Measurements from ENCODE around the gene SPAG17. TPM values are rescaled to one million over a fixed set of nuclear protein-coding genes. Genes with fewer than 3 reads are reported as not detected.

The SPAG17 gene
- total RNA-seq, 1 experiment from 2014 or later, result 0.52 TPM

DNA sequence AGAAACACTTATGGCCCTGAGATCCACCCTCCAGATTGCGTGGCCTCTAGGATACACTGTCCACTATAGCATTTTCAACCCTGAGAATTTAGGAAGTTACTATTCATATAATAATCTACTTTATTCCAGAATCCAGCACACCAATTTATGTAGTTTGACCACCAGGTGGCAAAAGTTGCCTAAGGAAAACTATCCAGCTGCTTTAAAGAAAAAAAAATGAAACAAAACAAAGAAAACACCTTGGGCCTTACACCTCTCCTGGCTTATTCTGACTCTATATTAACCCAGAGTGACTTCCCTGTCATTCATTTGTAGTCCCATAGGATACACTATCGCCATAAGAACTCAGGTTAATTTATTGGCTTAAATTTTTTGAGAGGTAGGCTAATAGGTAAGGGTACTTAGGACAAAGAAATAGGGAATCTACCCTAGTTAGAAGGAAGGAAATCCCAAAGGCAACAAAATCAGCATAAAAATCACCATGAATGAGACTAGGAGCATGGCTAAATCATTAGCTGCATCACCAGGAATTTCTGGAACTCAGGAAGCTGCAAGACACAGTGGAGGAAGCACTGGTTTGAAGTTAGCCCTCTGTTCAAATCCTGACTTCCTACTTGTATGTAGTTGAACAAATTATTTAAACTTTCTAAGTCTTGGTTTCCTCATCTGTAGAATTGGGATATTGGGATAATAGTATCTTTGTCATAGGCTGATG lies 107.5 kb downstream of the SPAG17 start:
- POLR2A ChIA-PET, result no interaction called here
- Mint-ChIP-seq H3K27me3 (ENCODE audit: low read depth) (no peaks in the 10 kb centered on the region), H3K27ac (peak overlapping the region; percentile 92), H3K9me3 (no peaks in the 10 kb centered on the region), H3K4me3 (peak overlapping the region; percentile 14), H3K36me3 (no peaks in the 10 kb centered on the region), H3K4me1 (peaks cover 48% of the 10 kb centered on the region)
- CTCF ChIA-PET, result interaction anchor here (0.6 to 1.6 kb wide), 12 partner anchors 9 to 1199 kb away, joined by 3 to 6 read pairs (median 4); no protein-coding TSS in a partner anchor
- TF ChIP-seq, protein P1, sequence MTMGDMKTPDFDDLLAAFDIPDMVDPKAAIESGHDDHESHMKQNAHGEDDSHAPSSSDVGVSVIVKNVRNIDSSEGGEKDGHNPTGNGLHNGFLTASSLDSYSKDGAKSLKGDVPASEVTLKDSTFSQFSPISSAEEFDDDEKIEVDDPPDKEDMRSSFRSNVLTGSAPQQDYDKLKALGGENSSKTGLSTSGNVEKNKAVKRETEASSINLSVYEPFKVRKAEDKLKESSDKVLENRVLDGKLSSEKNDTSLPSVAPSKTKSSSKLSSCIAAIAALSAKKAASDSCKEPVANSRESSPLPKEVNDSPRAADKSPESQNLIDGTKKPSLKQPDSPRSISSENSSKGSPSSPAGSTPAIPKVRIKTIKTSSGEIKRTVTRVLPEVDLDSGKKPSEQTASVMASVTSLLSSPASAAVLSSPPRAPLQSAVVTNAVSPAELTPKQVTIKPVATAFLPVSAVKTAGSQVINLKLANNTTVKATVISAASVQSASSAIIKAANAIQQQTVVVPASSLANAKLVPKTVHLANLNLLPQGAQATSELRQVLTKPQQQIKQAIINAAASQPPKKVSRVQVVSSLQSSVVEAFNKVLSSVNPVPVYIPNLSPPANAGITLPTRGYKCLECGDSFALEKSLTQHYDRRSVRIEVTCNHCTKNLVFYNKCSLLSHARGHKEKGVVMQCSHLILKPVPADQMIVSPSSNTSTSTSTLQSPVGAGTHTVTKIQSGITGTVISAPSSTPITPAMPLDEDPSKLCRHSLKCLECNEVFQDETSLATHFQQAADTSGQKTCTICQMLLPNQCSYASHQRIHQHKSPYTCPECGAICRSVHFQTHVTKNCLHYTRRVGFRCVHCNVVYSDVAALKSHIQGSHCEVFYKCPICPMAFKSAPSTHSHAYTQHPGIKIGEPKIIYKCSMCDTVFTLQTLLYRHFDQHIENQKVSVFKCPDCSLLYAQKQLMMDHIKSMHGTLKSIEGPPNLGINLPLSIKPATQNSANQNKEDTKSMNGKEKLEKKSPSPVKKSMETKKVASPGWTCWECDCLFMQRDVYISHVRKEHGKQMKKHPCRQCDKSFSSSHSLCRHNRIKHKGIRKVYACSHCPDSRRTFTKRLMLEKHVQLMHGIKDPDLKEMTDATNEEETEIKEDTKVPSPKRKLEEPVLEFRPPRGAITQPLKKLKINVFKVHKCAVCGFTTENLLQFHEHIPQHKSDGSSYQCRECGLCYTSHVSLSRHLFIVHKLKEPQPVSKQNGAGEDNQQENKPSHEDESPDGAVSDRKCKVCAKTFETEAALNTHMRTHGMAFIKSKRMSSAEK (CRISPR knock-in tag; IDR thresholded peaks at IDR 0.05; ENCODE audit: borderline replicate concordance), result no peak
- TF ChIP-seq, protein P2, sequence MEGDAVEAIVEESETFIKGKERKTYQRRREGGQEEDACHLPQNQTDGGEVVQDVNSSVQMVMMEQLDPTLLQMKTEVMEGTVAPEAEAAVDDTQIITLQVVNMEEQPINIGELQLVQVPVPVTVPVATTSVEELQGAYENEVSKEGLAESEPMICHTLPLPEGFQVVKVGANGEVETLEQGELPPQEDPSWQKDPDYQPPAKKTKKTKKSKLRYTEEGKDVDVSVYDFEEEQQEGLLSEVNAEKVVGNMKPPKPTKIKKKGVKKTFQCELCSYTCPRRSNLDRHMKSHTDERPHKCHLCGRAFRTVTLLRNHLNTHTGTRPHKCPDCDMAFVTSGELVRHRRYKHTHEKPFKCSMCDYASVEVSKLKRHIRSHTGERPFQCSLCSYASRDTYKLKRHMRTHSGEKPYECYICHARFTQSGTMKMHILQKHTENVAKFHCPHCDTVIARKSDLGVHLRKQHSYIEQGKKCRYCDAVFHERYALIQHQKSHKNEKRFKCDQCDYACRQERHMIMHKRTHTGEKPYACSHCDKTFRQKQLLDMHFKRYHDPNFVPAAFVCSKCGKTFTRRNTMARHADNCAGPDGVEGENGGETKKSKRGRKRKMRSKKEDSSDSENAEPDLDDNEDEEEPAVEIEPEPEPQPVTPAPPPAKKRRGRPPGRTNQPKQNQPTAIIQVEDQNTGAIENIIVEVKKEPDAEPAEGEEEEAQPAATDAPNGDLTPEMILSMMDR (IDR thresholded peaks at IDR 0.05), result no peak
- no peak for TF ChIP-seq ATF1 (CRISPR knock-in tag; IDR thresholded peaks at IDR 0.05)
- TF ChIP-seq ZNF138 (CRISPR knock-in tag; conservative IDR thresholded peaks at IDR 0.05), result no peak
- TF ChIP-seq, protein P3, sequence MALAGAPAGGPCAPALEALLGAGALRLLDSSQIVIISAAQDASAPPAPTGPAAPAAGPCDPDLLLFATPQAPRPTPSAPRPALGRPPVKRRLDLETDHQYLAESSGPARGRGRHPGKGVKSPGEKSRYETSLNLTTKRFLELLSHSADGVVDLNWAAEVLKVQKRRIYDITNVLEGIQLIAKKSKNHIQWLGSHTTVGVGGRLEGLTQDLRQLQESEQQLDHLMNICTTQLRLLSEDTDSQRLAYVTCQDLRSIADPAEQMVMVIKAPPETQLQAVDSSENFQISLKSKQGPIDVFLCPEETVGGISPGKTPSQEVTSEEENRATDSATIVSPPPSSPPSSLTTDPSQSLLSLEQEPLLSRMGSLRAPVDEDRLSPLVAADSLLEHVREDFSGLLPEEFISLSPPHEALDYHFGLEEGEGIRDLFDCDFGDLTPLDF (CRISPR knock-in tag; IDR thresholded peaks at IDR 0.05), result no peak
- no peak for TF ChIP-seq NR1H2 (CRISPR knock-in tag; IDR thresholded peaks at IDR 0.05)
- TF ChIP-seq, protein P4, sequence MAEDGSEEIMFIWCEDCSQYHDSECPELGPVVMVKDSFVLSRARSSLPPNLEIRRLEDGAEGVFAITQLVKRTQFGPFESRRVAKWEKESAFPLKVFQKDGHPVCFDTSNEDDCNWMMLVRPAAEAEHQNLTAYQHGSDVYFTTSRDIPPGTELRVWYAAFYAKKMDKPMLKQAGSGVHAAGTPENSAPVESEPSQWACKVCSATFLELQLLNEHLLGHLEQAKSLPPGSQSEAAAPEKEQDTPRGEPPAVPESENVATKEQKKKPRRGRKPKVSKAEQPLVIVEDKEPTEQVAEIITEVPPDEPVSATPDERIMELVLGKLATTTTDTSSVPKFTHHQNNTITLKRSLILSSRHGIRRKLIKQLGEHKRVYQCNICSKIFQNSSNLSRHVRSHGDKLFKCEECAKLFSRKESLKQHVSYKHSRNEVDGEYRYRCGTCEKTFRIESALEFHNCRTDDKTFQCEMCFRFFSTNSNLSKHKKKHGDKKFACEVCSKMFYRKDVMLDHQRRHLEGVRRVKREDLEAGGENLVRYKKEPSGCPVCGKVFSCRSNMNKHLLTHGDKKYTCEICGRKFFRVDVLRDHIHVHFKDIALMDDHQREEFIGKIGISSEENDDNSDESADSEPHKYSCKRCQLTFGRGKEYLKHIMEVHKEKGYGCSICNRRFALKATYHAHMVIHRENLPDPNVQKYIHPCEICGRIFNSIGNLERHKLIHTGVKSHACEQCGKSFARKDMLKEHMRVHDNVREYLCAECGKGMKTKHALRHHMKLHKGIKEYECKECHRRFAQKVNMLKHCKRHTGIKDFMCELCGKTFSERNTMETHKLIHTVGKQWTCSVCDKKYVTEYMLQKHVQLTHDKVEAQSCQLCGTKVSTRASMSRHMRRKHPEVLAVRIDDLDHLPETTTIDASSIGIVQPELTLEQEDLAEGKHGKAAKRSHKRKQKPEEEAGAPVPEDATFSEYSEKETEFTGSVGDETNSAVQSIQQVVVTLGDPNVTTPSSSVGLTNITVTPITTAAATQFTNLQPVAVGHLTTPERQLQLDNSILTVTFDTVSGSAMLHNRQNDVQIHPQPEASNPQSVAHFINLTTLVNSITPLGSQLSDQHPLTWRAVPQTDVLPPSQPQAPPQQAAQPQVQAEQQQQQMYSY (CRISPR knock-in tag; IDR thresholded peaks at IDR 0.05), result no peak
- TF ChIP-seq, protein P5, sequence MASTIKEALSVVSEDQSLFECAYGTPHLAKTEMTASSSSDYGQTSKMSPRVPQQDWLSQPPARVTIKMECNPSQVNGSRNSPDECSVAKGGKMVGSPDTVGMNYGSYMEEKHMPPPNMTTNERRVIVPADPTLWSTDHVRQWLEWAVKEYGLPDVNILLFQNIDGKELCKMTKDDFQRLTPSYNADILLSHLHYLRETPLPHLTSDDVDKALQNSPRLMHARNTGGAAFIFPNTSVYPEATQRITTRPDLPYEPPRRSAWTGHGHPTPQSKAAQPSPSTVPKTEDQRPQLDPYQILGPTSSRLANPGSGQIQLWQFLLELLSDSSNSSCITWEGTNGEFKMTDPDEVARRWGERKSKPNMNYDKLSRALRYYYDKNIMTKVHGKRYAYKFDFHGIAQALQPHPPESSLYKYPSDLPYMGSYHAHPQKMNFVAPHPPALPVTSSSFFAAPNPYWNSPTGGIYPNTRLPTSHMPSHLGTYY (CRISPR knock-in tag; IDR thresholded peaks at IDR 0.05), result no peak
- peak; percentile 88 for ATAC-seq
- no peak for DNase-seq (ENCODE audit: low spot score)

DNA sequence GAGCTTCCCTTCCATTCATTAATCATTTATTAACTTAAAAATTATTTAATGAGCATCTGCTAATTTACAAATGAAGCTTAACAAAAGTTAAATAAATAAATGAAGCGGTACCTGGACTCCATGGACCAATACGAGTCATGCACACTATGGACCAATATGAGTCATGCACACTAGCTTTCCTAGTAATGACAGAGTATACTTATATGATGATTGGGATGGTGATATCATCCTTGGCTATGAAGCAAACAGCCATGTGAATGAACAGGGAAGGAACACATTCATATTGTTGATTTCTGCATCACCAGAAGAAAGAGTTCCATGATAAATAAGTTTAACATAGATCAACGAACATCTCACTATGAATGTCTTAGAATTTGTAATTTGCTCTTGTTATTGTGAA lies 109.9 kb downstream of the SPAG17 start:
- no peak for DNase-seq (ENCODE audit: low spot score)
- H3K27me3 Mint-ChIP-seq (ENCODE audit: low read depth), result no peaks in the 10 kb centered on the region
- H3K36me3 Mint-ChIP-seq, result no peaks in the 10 kb centered on the region
- POLR2A ChIA-PET, result no interaction called here
- H3K4me3 Mint-ChIP-seq, result no peak overlapping the region
- H3K4me1 Mint-ChIP-seq, result peaks cover 41% of the 10 kb centered on the region
- no peaks in the 10 kb centered on the region for H3K9me3 Mint-ChIP-seq
- no peak overlapping the region for H3K27ac Mint-ChIP-seq
- CTCF ChIA-PET, result no interaction called here
- no peak for ATAC-seq
- TF ChIP-seq FOXJ3 (CRISPR knock-in tag; IDR thresholded peaks at IDR 0.05; ENCODE audit: borderline replicate concordance) (no peak), GTF2I (CRISPR knock-in tag; conservative IDR thresholded peaks at IDR 0.05) (no peak), OVOL2 (CRISPR knock-in tag; IDR thresholded peaks at IDR 0.05; ENCODE audit: borderline replicate concordance) (no peak)
- TF ChIP-seq, protein P1 (CRISPR knock-in tag; IDR thresholded peaks at IDR 0.05; ENCODE audit: borderline replicate concordance), result no peak
- TF ChIP-seq, protein P6, sequence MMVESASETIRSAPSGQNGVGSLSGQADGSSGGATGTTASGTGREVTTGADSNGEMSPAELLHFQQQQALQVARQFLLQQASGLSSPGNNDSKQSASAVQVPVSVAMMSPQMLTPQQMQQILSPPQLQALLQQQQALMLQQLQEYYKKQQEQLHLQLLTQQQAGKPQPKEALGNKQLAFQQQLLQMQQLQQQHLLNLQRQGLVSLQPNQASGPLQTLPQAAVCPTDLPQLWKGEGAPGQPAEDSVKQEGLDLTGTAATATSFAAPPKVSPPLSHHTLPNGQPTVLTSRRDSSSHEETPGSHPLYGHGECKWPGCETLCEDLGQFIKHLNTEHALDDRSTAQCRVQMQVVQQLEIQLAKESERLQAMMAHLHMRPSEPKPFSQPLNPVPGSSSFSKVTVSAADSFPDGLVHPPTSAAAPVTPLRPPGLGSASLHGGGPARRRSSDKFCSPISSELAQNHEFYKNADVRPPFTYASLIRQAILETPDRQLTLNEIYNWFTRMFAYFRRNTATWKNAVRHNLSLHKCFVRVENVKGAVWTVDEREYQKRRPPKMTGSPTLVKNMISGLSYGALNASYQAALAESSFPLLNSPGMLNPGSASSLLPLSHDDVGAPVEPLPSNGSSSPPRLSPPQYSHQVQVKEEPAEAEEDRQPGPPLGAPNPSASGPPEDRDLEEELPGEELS (CRISPR knock-in tag; IDR thresholded peaks at IDR 0.05), result no peak

Measured in WTC11 (cell line).